Smooth muscle cell (in vitro differentiated cells): ENCODE data around the gene SVOPL. TPM values are rescaled to one million over a fixed set of nuclear protein-coding genes. Genes with fewer than 3 reads are reported as not detected.
"Not testable (repeated sequence)": the region's sequence is repeated elsewhere in the genome, so short reads cannot be mapped to it uniquely, and the experiment has no call there.

Source experiments
- DNase-seq: peaks from one replicate; lab custom pipeline; 2025; ENCODE audit not compliant: unreplicated experiment; lab: John Stamatoyannopoulos, UW
- H2AFZ ChIP-seq: fragments of 200-600 bp; sonication (generic); 2 replicates; pipeline ENCODE4 v1.6.0; 2016; ENCODE audit warnings: antibody characterized with exemption, low read depth, mild to moderate bottlenecking
- H3F3A ChIP-seq: fragments of 200-600 bp; sonication (generic); 2 replicates; pipeline ENCODE4 v1.6.0; 2017; ENCODE audit warnings: antibody characterized with exemption, low read depth
- H3K27ac ChIP-seq: fragments of 200-600 bp; sonication (generic); 2 replicates; pipeline ENCODE4 v1.5.1; 2016; ENCODE audit warnings: low read depth, mild to moderate bottlenecking
- H3K27me3 ChIP-seq: fragments of 200-600 bp; sonication (generic); 2 replicates; pipeline ENCODE4 v1.6.1; 2016; ENCODE audit warnings: low read depth, mild to moderate bottlenecking
- H3K36me3 ChIP-seq: fragments of 200-600 bp; sonication (generic); 2 replicates; pipeline ENCODE4 v1.5.1; 2016; ENCODE audit warnings: low read depth
- H3K4me1 ChIP-seq: fragments of 200-600 bp; sonication (generic); 2 replicates; pipeline ENCODE4 v1.5.1; 2016; ENCODE audit warnings: low read depth
- H3K4me2 ChIP-seq: fragments of 200-600 bp; sonication (generic); 2 replicates; pipeline ENCODE4 v1.6.0; 2016; ENCODE audit warnings: mild to moderate bottlenecking
- H3K4me3 ChIP-seq: fragments of 200-600 bp; sonication (generic); 2 replicates; pipeline ENCODE4 v1.5.1; 2016; ENCODE audit warnings: mild to moderate bottlenecking
- H3K79me2 ChIP-seq: fragments of 200-600 bp; sonication (generic); 2 replicates; pipeline ENCODE4 v1.6.0; 2016; ENCODE audit warnings: low read depth, mild to moderate bottlenecking
- H3K9ac ChIP-seq: fragments of 200-600 bp; sonication (generic); 2 replicates; pipeline ENCODE4 v1.6.0; 2016; ENCODE audit warnings: low read depth
- H3K9me3 ChIP-seq: fragments of 200-600 bp; sonication (generic); replicated peaks from 2 replicates; pipeline ENCODE4 v1.5.1; 2016; ENCODE audit warnings: low read depth
- H4K20me1 ChIP-seq: fragments of 200-600 bp; sonication (generic); 2 replicates; pipeline ENCODE4 v1.6.0; 2016; ENCODE audit warnings: low read depth
- WGBS: methylation state at CpG from one replicate; pipeline ENCODE4 v1.1.7; 2016; ENCODE audit warnings: low lambda C conversion rate; 5-methylcytosine and 5-hydroxymethylcytosine counted together
- polyA plus RNA-seq: library from polyadenylated mRNA; unstranded; fragments of >200 nt; fragmentation: Nextera tagmentation; extraction: Ambion mirVana; gene quantifications from 2 replicates; pipeline ENCODE4 v1.2.1, GENCODE V29; 2016
- total RNA-seq: library from RNA; depleted of rRNA; stranded (reverse); fragments of >200 nt; gene quantifications from 2 replicates; pipeline ENCODE4 v1.2.3, GENCODE V29; 2014
- TF ChIP-seq, protein P1 (sequence below): fragments of 200-600 bp; sonication (generic); IDR thresholded peaks from 2 replicates; pipeline ENCODE4 v1.5.1; 2017; ENCODE audit warnings: borderline replicate concordance, mild to moderate bottlenecking, antibody characterized with exemption; ENCODE audit not compliant: insufficient read depth, poor library complexity, severe bottlenecking

The SVOPL gene
- total and polyA plus RNA-seq, 2 experiments from 2014 or later = not detected

DNA sequence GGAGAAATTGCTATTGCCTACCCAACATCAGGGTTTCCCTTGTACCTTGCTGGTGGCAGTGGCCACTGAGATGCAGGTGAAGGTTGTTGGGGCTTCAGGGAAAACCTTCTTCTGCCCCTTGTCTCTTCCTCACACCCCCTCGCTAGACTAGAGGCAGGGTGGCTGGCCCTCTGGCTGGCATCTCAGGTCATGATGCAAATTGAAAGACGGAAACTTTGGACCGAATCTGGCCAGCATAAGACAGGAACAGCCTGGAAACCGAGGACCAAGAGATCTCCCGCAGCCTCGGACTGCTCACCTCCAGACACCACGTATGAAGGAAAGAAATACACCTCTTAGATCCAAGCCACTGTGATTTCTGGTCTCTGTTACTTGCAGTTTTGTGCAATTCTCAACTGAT lies 2.9 kb downstream of the SVOPL start:
- DNase-seq = no peak
- H3K4me1 ChIP-seq = no peaks in the 10 kb centered on the region
- no peak overlapping the region for H3K9ac ChIP-seq
- H4K20me1 ChIP-seq = no peaks in the 10 kb centered on the region
- no peaks in the 10 kb centered on the region for H3K27me3 ChIP-seq
- H3F3A ChIP-seq = no peaks in the 10 kb centered on the region
- no peaks in the 10 kb centered on the region for H3K9me3 ChIP-seq
- no peak overlapping the region for H2AFZ ChIP-seq
- TF ChIP-seq, protein P1, sequence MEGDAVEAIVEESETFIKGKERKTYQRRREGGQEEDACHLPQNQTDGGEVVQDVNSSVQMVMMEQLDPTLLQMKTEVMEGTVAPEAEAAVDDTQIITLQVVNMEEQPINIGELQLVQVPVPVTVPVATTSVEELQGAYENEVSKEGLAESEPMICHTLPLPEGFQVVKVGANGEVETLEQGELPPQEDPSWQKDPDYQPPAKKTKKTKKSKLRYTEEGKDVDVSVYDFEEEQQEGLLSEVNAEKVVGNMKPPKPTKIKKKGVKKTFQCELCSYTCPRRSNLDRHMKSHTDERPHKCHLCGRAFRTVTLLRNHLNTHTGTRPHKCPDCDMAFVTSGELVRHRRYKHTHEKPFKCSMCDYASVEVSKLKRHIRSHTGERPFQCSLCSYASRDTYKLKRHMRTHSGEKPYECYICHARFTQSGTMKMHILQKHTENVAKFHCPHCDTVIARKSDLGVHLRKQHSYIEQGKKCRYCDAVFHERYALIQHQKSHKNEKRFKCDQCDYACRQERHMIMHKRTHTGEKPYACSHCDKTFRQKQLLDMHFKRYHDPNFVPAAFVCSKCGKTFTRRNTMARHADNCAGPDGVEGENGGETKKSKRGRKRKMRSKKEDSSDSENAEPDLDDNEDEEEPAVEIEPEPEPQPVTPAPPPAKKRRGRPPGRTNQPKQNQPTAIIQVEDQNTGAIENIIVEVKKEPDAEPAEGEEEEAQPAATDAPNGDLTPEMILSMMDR = no peak
- H3K4me2 ChIP-seq = no peak overlapping the region
- H3K27ac ChIP-seq = no peak overlapping the region
- no peak overlapping the region for H3K4me3 ChIP-seq
- H3K36me3 ChIP-seq = no peaks in the 10 kb centered on the region
- 95% methylated on average over 7 of the region's 7 CpGs for WGBS
- H3K79me2 ChIP-seq = no peaks in the 10 kb centered on the region

DNA sequence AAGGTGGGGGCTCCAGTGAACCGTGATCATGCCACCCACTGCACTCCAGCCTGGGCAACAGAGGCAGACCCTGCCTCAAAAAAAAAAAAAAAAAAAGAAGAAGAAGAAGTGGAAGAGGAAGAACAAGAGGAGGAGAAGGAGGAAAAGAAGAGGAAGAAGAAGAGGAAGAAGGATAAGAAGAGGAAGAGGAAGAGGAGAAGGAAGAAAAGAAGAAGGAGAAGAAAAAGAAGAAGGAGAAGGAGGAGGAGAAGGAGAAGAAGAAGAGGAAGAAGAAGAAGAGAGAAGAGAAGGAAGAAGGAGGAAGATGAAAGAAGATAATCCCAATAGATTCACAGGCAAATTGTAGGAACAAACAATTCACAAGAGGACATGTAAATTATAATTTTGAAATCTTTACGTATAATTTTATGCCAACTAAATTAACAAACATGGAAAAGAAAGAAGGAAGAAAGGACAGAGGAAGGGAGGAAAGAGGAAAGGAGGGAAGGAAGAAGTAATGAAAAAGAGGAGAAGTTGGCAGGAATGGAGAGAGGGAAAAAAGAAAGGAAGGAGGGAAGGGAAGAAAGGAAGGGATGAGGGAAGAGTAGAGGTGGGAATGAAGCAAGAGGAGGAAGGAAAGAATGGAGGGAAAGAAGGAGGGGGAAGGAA lies 3.5 kb downstream of the SVOPL start:
- Histone ChIP-seq H3F3A (no peaks in the 10 kb centered on the region), H3K9ac (no peak overlapping the region), H3K36me3 (no peaks in the 10 kb centered on the region), H3K4me2 (no peak overlapping the region), H3K9me3 (no peaks in the 10 kb centered on the region), H3K27ac (no peak overlapping the region), H3K4me3 (no peak overlapping the region), H3K27me3 (no peaks in the 10 kb centered on the region), H3K79me2 (no peaks in the 10 kb centered on the region), H2AFZ (no peak overlapping the region), H4K20me1 (no peaks in the 10 kb centered on the region), H3K4me1 (no peaks in the 10 kb centered on the region)
- TF ChIP-seq, protein P1 = no peak
- no peak for DNase-seq
- WGBS = 93% methylated on average over 2 of the region's 2 CpGs

DNA sequence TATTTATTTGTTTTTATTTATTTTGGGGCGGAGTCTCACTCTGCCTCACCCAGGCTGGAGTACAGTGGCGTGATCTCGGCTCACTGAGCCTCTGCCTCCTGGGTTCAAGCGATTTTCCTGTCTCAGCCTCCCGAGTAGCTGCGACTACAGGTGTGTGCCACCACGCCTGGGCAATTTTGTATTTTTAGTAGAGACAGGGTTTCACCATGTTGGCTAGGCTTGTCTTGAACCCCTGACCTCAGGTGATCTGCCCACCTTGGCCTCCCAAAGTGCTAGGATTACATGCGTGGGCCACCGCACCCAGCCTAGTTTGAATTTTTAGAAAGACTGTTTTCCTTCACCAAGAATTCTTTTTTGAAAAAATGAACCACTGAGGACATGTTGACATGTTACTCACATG lies 5.4 kb downstream of the SVOPL start:
- H3K79me2 ChIP-seq, H3K27ac ChIP-seq, H3K9ac ChIP-seq, H3K9me3 ChIP-seq, H3K4me3 ChIP-seq, H4K20me1 ChIP-seq, H3K4me1 ChIP-seq, H3K4me2 ChIP-seq, H3K27me3 ChIP-seq, DNase-seq, H3F3A ChIP-seq, H3K36me3 ChIP-seq, H2AFZ ChIP-seq: not testable (repeated sequence)
- 97% methylated on average over 9 of the region's 9 CpGs for WGBS

DNA sequence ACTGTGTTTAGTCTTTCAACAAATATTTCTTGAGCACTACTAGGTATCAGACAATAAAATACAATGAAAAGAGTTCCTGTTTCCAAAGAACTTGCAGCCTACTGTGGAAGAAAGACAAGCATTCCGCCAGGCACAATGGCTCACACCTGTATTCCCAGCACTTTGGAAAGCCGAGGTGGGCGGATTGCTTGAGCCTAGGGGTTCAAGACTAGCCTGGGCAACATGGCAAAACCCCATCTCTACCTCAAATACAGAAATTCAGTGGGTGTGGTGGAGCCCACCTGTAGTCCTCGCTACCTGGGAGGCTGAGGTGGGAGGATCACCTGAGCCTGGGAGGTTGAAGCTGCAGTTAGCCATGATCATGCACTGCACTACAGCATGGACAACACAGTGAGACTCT lies 6.1 kb downstream of the SVOPL start:
- no peaks in the 10 kb centered on the region for H3K79me2 ChIP-seq
- H3K4me2 ChIP-seq = no peak overlapping the region
- H3K4me3 ChIP-seq = no peak overlapping the region
- no peak overlapping the region for H3K27ac ChIP-seq
- no peaks in the 10 kb centered on the region for H4K20me1 ChIP-seq
- DNase-seq = no peak
- H3K9me3 ChIP-seq = no peaks in the 10 kb centered on the region
- H3K27me3 ChIP-seq = no peaks in the 10 kb centered on the region
- no peaks in the 10 kb centered on the region for H3K36me3 ChIP-seq
- H3K4me1 ChIP-seq = no peaks in the 10 kb centered on the region
- H3K9ac ChIP-seq = no peak overlapping the region
- H2AFZ ChIP-seq = no peak overlapping the region
- WGBS = 95% methylated on average over 4 of the region's 4 CpGs
- H3F3A ChIP-seq = no peaks in the 10 kb centered on the region
- TF ChIP-seq, protein P1 = no peak
